LHCN-M2 (cell line): Measurements from ENCODE around the gene SIGLEC1. TPM values are rescaled to one million over a fixed set of nuclear protein-coding genes. Genes with fewer than 3 reads are reported as not detected.

ENCODE experiments used
- total RNA-seq: library from RNA; depleted of rRNA; stranded (reverse); fragments of >200 nt; gene quantifications from 2 replicates; pipeline ENCODE4 v1.2.3, GENCODE V29; 2014; rRNA removed

SIGLEC1 gene
- total RNA-seq, 1 experiment from 2014 or later, result not detected

Other genes starting within 250 kb of the SIGLEC1 start
- 19.9 and 23.8 TPM in 2 replicates for gene ATRN, start 241.6 kb downstream of the SIGLEC1 start, total RNA-seq
- not detected in 2 replicates for gene GFRA4, start 49.2 kb downstream of the SIGLEC1 start, total RNA-seq
- 0.11 and 0.13 TPM in 2 replicates for gene ADAM33, start 30.6 kb downstream of the SIGLEC1 start, total RNA-seq
- not detected in 2 replicates for gene HSPA12B, start 20.1 kb upstream of the SIGLEC1 start, total RNA-seq
- 84.3 and 85.6 TPM in 2 replicates for gene ADISSP, start 55.2 kb upstream of the SIGLEC1 start, total RNA-seq
- 0.46 and 0.71 TPM in 2 replicates for gene SPEF1, start 68.8 kb upstream of the SIGLEC1 start, total RNA-seq
- 163 and 173 TPM in 2 replicates for gene CENPB, start 74.1 kb upstream of the SIGLEC1 start, total RNA-seq
- 80.0 and 100 TPM in 2 replicates for gene CDC25B, start 83.7 kb upstream of the SIGLEC1 start, total RNA-seq
- 25.5 and 30.5 TPM in 2 replicates for gene AP5S1, start 107.9 kb upstream of the SIGLEC1 start, total RNA-seq
- 24.3 and 25.0 TPM in 2 replicates for gene MAVS, start 134.2 kb upstream of the SIGLEC1 start, total RNA-seq
- gene PANK2, start 176.8 kb upstream of the SIGLEC1 start, total RNA-seq, result 53.8 and 67.5 TPM in 2 replicates